Stimulated activated CD8-positive, alpha-beta memory T cell treated with anti-CD3 and anti-CD28 coated beads, Interleukin-7, amount 100 ng/mL, for 4 hours (primary cell): Measurements from ENCODE around the gene FBXO24.

Source experiments
- DNase-seq, 2 donors: peaks; one replicate each; pipeline ENCODE4 v3.0.0-alpha.2; 2020; ENCODE audit warnings: low read depth in 2 of 2

The FBXO24 gene

GRCh38 chr7:100574362-100575205 lies 11.5 kb upstream of the FBXO24 start:
- DNase-seq, result no peak

GRCh38 chr7:100575206-100575631 lies 10.9 kb upstream of the FBXO24 start:
- DNase-seq, result no peak

GRCh38 chr7:100575746-100576383 lies 10.3 kb upstream of the FBXO24 start:
- DNase-seq, result no peak

- no peak for DNase-seq
Observed at GRCh38 chr7:100576384-100576993, 9.6 kb upstream of the FBXO24 start.

GRCh38 chr7:100577103-100577502 lies 9.0 kb upstream of the FBXO24 start:
- DNase-seq, result no peak

GRCh38 chr7:100577507-100577906 lies 8.6 kb upstream of the FBXO24 start:
- DNase-seq, result no peak

- DNase-seq, result no peak
Observed at GRCh38 chr7:100578246-100579183, 7.6 kb upstream of the FBXO24 start.

GRCh38 chr7:100580466-100581283 lies 5.5 kb upstream of the FBXO24 start:
- DNase-seq, result no peak

- DNase-seq, result no peak
Observed at GRCh38 chr7:100582041-100582579, 4.0 kb upstream of the FBXO24 start.

- no peak for DNase-seq
Observed at GRCh38 chr7:100582650-100583049, 3.5 kb upstream of the FBXO24 start.

GRCh38 chr7:100583132-100584053 lies 2.7 kb upstream of the FBXO24 start:
- DNase-seq, result peak in 1 of 2 donors; percentile 52

GRCh38 chr7:100584054-100584682 lies 2.0 kb upstream of the FBXO24 start:
- DNase-seq, result no peak

- DNase-seq, result no peak
Observed at GRCh38 chr7:100584683-100585510, 1.2 kb upstream of the FBXO24 start.

- DNase-seq, result peak in 1 of 2 donors; percentile 39
Observed at GRCh38 chr7:100585511-100586265, 440 bp upstream of the FBXO24 start, which contains the start of gene LRCH4. TSS of gene LRCH4 (minus strand) at chr7:100586129. CDS start at chr7:100586100, 29 bp downstream.

- DNase-seq, result no peak
Observed at GRCh38 chr7:100588438-100588837, 2.3 kb downstream of the FBXO24 start.

- no peak for DNase-seq
Observed at GRCh38 chr7:100589341-100589947, 3.3 kb downstream of the FBXO24 start.
